B cell (primary cell): ENCODE results near the gene C12orf54. TPM values are rescaled to one million over a fixed set of nuclear protein-coding genes. Genes with fewer than 3 reads are reported as not detected.
"Not testable (repeated sequence)": the region's sequence is repeated elsewhere in the genome, so short reads cannot be mapped to it uniquely, and the experiment has no call there.

Source experiments
- ATAC-seq: fragments of 200-7000 bp; cut with Tn5 transposase; one replicate; pipeline ENCODE4 v1.10.0; 2021; ENCODE audit warnings: low read depth, mild to moderate bottlenecking, moderate number of reproducible peaks, moderate library complexity
- CTCF ChIA-PET: fragments of 350-600 bp; sonication (Branson Sonifier 250); formaldehyde crosslinking; loops from one replicate; lab custom pipeline; 2021; ENCODE audit warnings: antibody characterized with exemption, inconsistent platforms; lab: Charles Lee
- POLR2A ChIA-PET: fragments of 350-600 bp; sonication (Branson Sonifier 250); formaldehyde crosslinking; loops from one replicate; lab custom pipeline; 2021; ENCODE audit warnings: antibody characterized with exemption; lab: Charles Lee
- DNase-seq: peaks from one replicate; pipeline ENCODE4 v3.0.0; 2013
- H2AFZ ChIP-seq: 2 replicates; pipeline ENCODE4 v1.6.1; 2012; ENCODE audit warnings: mild to moderate bottlenecking, low read depth, low read length; ENCODE audit not compliant: insufficient read depth, poor library complexity, severe bottlenecking
- H3K27ac ChIP-seq, 2 donors: 1 replicate in 1 of 2; 2 replicates in 1 of 2; pipeline ENCODE4 v1.5.1; 2012 to 2013; ENCODE audit warnings: low read length in 2 of 2, mild to moderate bottlenecking in 2 of 2, moderate library complexity in 1 of 2
- H3K27me3 ChIP-seq, 4 experiments: fragments of 200-600 bp in 1 of 4; sonication (generic) in 1 of 4; replicated peaks in 1 of 4; 1 replicate in 2 of 4; 2 replicates in 2 of 4; pipeline versions ENCODE4 v1.6.1 to v1.7.0; 2013 to 2016; ENCODE audit warnings: low read length in 3 of 4, mild to moderate bottlenecking in 2 of 4, mixed read lengths in 1 of 4, moderate library complexity in 1 of 4; ENCODE audit not compliant: insufficient read depth in 4 of 4, control insufficient read depth in 3 of 4; ENCODE audit errors: control extremely low read depth in 1 of 4
- H3K36me3 ChIP-seq, 2 experiments: replicated peaks in 1 of 2; 1 replicate in 1 of 2; 2 replicates in 1 of 2; pipeline versions ENCODE4 v1.6.1 to v1.7.1; 2013; ENCODE audit warnings: low read length in 1 of 2; ENCODE audit not compliant: insufficient read depth in 2 of 2, control insufficient read depth in 1 of 2; ENCODE audit errors: control extremely low read depth in 1 of 2, extremely low read depth in 1 of 2
- H3K4me1 ChIP-seq, 2 donors: fragments of 200-600 bp in 1 of 2; sonication (generic) in 1 of 2; 1 replicate in 1 of 2; 2 replicates in 1 of 2; pipeline versions ENCODE4 v1.5.1 to v1.6.1; 2013 to 2017; ENCODE audit warnings: low read length in 2 of 2; ENCODE audit not compliant: control insufficient read depth in 2 of 2, insufficient read depth in 2 of 2
- H3K4me2 ChIP-seq: replicated peaks from 2 replicates; pipeline ENCODE3; 2012; ENCODE audit warnings: mild to moderate bottlenecking, low read depth, low read length; ENCODE audit not compliant: poor library complexity, severe bottlenecking
- H3K4me3 ChIP-seq, 5 experiments: fragments of 200-600 bp in 1 of 5; sonication (generic) in 1 of 5; 1 replicate in 3 of 5; 2 replicates in 2 of 5; pipeline versions ENCODE4 v1.5.1 to v1.7.0; 2011 to 2016; ENCODE audit warnings: low read length in 4 of 5, mild to moderate bottlenecking in 4 of 5, low read depth in 2 of 5, control low read depth in 1 of 5, moderate library complexity in 1 of 5; ENCODE audit not compliant: insufficient read depth in 1 of 5; ENCODE audit errors: control extremely low read depth in 1 of 5, extremely low read depth in 1 of 5
- H3K79me2 ChIP-seq: fragments of 200-600 bp; sonication (generic); one replicate; pipeline ENCODE4 v1.6.0; 2016; ENCODE audit warnings: low read length; ENCODE audit not compliant: control insufficient read depth, insufficient read depth
- H3K9ac ChIP-seq: fragments of 200-600 bp; sonication (generic); 2 replicates; pipeline ENCODE4 v1.6.1; 2017; ENCODE audit warnings: mild to moderate bottlenecking, low read length, moderate library complexity
- H3K9me3 ChIP-seq, 3 donors: one replicate each; pipeline versions ENCODE4 v1.6.1 to v1.7.1; 2013; ENCODE audit warnings: low read length in 2 of 3; ENCODE audit not compliant: control insufficient read depth in 2 of 3, insufficient read depth in 1 of 3; ENCODE audit errors: control extremely low read depth in 1 of 3
- H4K20me1 ChIP-seq: 2 replicates; pipeline ENCODE4 v1.6.0; 2012; ENCODE audit warnings: mild to moderate bottlenecking, low read length; ENCODE audit not compliant: insufficient read depth, control insufficient read depth, poor library complexity, severe bottlenecking
- H3K27ac Mint-ChIP-seq: one replicate; pipeline ENCODE4 v1.8.0; 2021; ENCODE audit warnings: mixed read lengths
- H3K27me3 Mint-ChIP-seq: one replicate; pipeline ENCODE4 v1.8.0; 2021; ENCODE audit warnings: mixed read lengths
- H3K4me1 Mint-ChIP-seq: one replicate; pipeline ENCODE4 v1.8.0; 2021; ENCODE audit warnings: mixed read lengths
- H3K4me3 Mint-ChIP-seq: one replicate; pipeline ENCODE4 v1.8.0; 2021; ENCODE audit warnings: mixed read lengths
- H3K9me3 Mint-ChIP-seq: one replicate; pipeline ENCODE4 v1.8.0; 2022; ENCODE audit warnings: mixed read lengths; ENCODE audit not compliant: insufficient read depth
- EZH2 ChIP-seq: IDR thresholded peaks from 2 replicates; pipeline ENCODE4 v1.6.1; 2012; ENCODE audit warnings: borderline replicate concordance, low read depth, mild to moderate bottlenecking, moderate library complexity, low read length; ENCODE audit not compliant: insufficient read depth, poor library complexity, severe bottlenecking
- WGBS: methylation state at CpG from one replicate; pipeline ENCODE4 v1.1.5; 2013; ENCODE audit warnings: missing lambda C conversion rate; ENCODE audit not compliant: insufficient coverage; 5-methylcytosine and 5-hydroxymethylcytosine counted together
- intact Hi-C: fragments of 100-400 bp; cut with micrococcal nuclease; formaldehyde crosslinking; loops from one replicate; pipeline ENCODE4 v1.10.0; 2022
- polyA plus RNA-seq: library from polyadenylated mRNA; depleted of rRNA; stranded (reverse); fragments of >200 nt; gene quantifications from 2 replicates; pipeline ENCODE4 v1.2.3, GENCODE V29; 2012
- total RNA-seq, 2 donors: library from RNA; stranded (reverse); fragments of 120-200 nt in 1 of 2; gene quantifications; 1 replicate in 1 of 2; 2 replicates in 1 of 2; pipeline versions ENCODE4 v1.2.3 to v1.2.4, GENCODE V29; 2013 to 2022
- TF ChIP-seq, protein P1 (sequence below): fragments of 200-600 bp; IDR thresholded peaks from one replicate; pipeline ENCODE4 v1.8.0; 2022; ENCODE audit warnings: antibody characterized with exemption, mild to moderate bottlenecking

C12orf54 gene
- total and polyA plus RNA-seq, 2 donors (not counting 1 experiment from before 2014, with no cell fraction given) = not detected

- Histone ChIP-seq H3K4me3 (no peak overlapping the region), H3K9ac (no peak overlapping the region), H3K9me3 (no peaks in the 10 kb centered on the region), H3K36me3 (no peaks in the 10 kb centered on the region), H3K27ac (no peak overlapping the region), H3K4me1 (no peaks in the 10 kb centered on the region), H2AFZ (no peak overlapping the region), H4K20me1 (no peaks in the 10 kb centered on the region), H3K79me2 (no peaks in the 10 kb centered on the region), H3K4me2 (no peak overlapping the region), H3K27me3 (peaks cover 0 to 19% (median 9%) of the 10 kb centered on the region in 4 experiments)
- ChIA-PET POLR2A (no interaction called here), CTCF (no interaction called here)
- no peak for TF ChIP-seq EZH2
- TF ChIP-seq, protein P1, sequence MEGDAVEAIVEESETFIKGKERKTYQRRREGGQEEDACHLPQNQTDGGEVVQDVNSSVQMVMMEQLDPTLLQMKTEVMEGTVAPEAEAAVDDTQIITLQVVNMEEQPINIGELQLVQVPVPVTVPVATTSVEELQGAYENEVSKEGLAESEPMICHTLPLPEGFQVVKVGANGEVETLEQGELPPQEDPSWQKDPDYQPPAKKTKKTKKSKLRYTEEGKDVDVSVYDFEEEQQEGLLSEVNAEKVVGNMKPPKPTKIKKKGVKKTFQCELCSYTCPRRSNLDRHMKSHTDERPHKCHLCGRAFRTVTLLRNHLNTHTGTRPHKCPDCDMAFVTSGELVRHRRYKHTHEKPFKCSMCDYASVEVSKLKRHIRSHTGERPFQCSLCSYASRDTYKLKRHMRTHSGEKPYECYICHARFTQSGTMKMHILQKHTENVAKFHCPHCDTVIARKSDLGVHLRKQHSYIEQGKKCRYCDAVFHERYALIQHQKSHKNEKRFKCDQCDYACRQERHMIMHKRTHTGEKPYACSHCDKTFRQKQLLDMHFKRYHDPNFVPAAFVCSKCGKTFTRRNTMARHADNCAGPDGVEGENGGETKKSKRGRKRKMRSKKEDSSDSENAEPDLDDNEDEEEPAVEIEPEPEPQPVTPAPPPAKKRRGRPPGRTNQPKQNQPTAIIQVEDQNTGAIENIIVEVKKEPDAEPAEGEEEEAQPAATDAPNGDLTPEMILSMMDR = no peak
- Mint-ChIP-seq H3K4me1 (no peaks in the 10 kb centered on the region), H3K27me3 (peaks cover 50% of the 10 kb centered on the region), H3K27ac (no peak overlapping the region), H3K9me3 (no peaks in the 10 kb centered on the region), H3K4me3 (no peak overlapping the region)
- intact Hi-C loops = no loop called here
- WGBS = 100% methylated on average over 1 of the region's 6 CpGs
- ATAC-seq = no peak
- no peak for DNase-seq
Measured at GRCh38 chr12:48459259-48459658, 23.0 kb upstream of the C12orf54 start.

GRCh38 chr12:48469027-48469426, 13.3 kb upstream of the C12orf54 start:
- H3K4me1 Mint-ChIP-seq, H3K9ac ChIP-seq, POLR2A ChIA-PET, H3K27ac Mint-ChIP-seq, H3K4me2 ChIP-seq, H2AFZ ChIP-seq, H3K27me3 ChIP-seq, H3K79me2 ChIP-seq, H3K27ac ChIP-seq, DNase-seq, ATAC-seq, H3K4me3 Mint-ChIP-seq, H3K4me1 ChIP-seq, H4K20me1 ChIP-seq, intact Hi-C loops, H3K4me3 ChIP-seq, H3K36me3 ChIP-seq: not testable (repeated sequence)
- peaks cover 2 to 15% (median 5%) of the 10 kb centered on the region in 3 donors for H3K9me3 ChIP-seq
- peaks cover 26% of the 10 kb centered on the region for H3K9me3 Mint-ChIP-seq
- peaks cover 12% of the 10 kb centered on the region for H3K27me3 Mint-ChIP-seq
- CTCF ChIA-PET = interaction anchor here (0.7 kb wide), 1 partner anchor 74 kb away, joined by 3 read pairs; no protein-coding TSS in a partner anchor
- WGBS = 90% methylated on average over 9 of the region's 9 CpGs
